ENCODE measurements around the gene ZCWPW1.

GRCh38 chr7:100372694-100373093 lies 55.8 kb downstream of the ZCWPW1 start:
- TF ChIP-seq CTCF (IDR thresholded peaks at IDR 0.05) (no peak), POLR2A (IDR thresholded peaks at IDR 0.05) (no peak)

Data from testis (tissue), 2 donors.